HEK293T (cell line): ENCODE data around the gene CEP83.

Source experiments
- CTCF ChIA-PET: fragments of 350-600 bp; formaldehyde crosslinking; extraction: SDS; loops from one replicate; lab custom pipeline; 2021; ENCODE audit warnings: antibody characterized with exemption, inconsistent platforms; lab: Yijun Ruan, JAX
- POLR2A ChIA-PET: fragments of 350-600 bp; formaldehyde crosslinking; extraction: SDS; loops from one replicate; lab custom pipeline; 2020; ENCODE audit warnings: antibody characterized with exemption, inconsistent platforms; lab: Yijun Ruan, JAX
- DNase-seq: peaks from one replicate; pipeline ENCODE4 v3.0.0; 2012; ENCODE audit warnings: mixed read lengths; ENCODE audit errors: extremely low spot score
- ARNT ChIP-seq: fragments of 450-650 bp; IDR thresholded peaks from 2 replicates; pipeline ENCODE4 v1.6.1; 2017; ENCODE audit warnings: mild to moderate bottlenecking
- BHLHE40 ChIP-seq: fragments of 450-650 bp; IDR thresholded peaks from 2 replicates; pipeline ENCODE4 v1.6.1; 2016; ENCODE audit warnings: mild to moderate bottlenecking, moderate library complexity, borderline replicate concordance
- CTBP1 ChIP-seq: fragments of 450-650 bp; IDR thresholded peaks from 2 replicates; pipeline ENCODE4 v1.6.1; 2016; ENCODE audit warnings: borderline replicate concordance
- ELF4 ChIP-seq: fragments of 450-650 bp; IDR thresholded peaks from 2 replicates; pipeline ENCODE4 v1.6.1; 2017; ENCODE audit warnings: antibody characterized with exemption
- FOXA1 ChIP-seq: fragments of 450-650 bp; IDR thresholded peaks from 2 replicates; pipeline ENCODE4 v1.6.1; 2016; ENCODE audit warnings: mild to moderate bottlenecking
- FOXK2 ChIP-seq: fragments of 450-650 bp; IDR thresholded peaks from 2 replicates; pipeline ENCODE4 v1.6.1; 2016; ENCODE audit warnings: mild to moderate bottlenecking
- FOXM1 ChIP-seq: fragments of 450-650 bp; IDR thresholded peaks from 2 replicates; pipeline ENCODE4 v1.6.1; 2017; ENCODE audit warnings: mild to moderate bottlenecking, borderline replicate concordance
- HDGF ChIP-seq: fragments of 450-650 bp; IDR thresholded peaks from 2 replicates; pipeline ENCODE4 v1.6.1; 2017; ENCODE audit warnings: antibody characterized with exemption, borderline replicate concordance
- L3MBTL2 ChIP-seq: fragments of 450-650 bp; conservative IDR thresholded peaks from 2 replicates; pipeline ENCODE4 v1.6.1; 2016; ENCODE audit warnings: mild to moderate bottlenecking
- LEF1 ChIP-seq: fragments of 450-650 bp; IDR thresholded peaks from 2 replicates; pipeline ENCODE4 v1.6.1; 2017; ENCODE audit warnings: mild to moderate bottlenecking, borderline replicate concordance
- NFRKB ChIP-seq: fragments of 450-650 bp; IDR thresholded peaks from 2 replicates; pipeline ENCODE4 v1.6.1; 2016; ENCODE audit warnings: mild to moderate bottlenecking, moderate library complexity
- SP1 ChIP-seq: fragments of 450-650 bp; IDR thresholded peaks from 2 replicates; pipeline ENCODE4 v1.6.1; 2017
- SUZ12 ChIP-seq: fragments of 450-650 bp; IDR thresholded peaks from 2 replicates; pipeline ENCODE4 v1.6.1; 2016; ENCODE audit warnings: mild to moderate bottlenecking
- TARDBP ChIP-seq: fragments of 450-650 bp; IDR thresholded peaks from 2 replicates; pipeline ENCODE4 v1.6.1; 2016
- ZNF384 ChIP-seq: fragments of 450-650 bp; IDR thresholded peaks from 2 replicates; pipeline ENCODE4 v1.6.1; 2016
- TF ChIP-seq, protein P1 (sequence below): fragments of 450-650 bp; IDR thresholded peaks from 2 replicates; pipeline ENCODE4 v1.6.1; 2016

Gene CEP83

DNA sequence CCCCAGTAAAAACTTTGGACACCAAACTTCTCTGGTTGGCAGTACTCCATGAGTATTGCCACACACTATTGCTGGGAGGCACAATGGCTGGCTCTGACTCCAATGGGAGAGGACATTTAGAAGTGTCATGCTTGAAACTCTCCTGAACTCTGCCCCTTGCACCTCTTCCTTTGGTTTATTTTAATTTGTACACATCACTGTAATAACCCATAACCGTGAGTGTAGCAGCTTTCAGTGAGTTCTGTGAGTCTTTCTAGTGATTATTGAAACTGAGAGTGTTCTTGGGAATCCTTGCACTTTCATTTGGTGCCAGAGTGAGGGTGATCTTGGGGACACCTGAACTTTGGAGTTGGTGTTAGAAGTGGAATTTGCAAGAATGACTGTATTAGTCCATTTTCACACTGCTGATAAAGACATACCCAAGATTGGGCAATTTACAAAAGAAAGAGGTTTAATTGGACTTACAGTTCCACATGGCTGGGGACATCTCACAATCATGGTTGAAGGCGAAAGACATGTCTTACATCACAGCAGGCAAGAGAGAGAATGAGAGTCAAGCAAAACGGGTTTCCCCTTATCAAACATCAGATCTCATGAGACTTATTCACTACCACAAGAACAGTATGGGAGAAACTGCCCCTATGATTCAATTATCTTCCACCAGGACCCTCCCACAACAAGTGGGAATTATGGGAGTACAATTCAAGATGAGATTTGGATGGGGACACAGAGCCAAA lies 41.3 kb upstream of the CEP83 start:
- TF ChIP-seq NFRKB, result no peak
- no peak for TF ChIP-seq FOXM1
- TF ChIP-seq FOXK2, result no peak
- TF ChIP-seq, protein P1, sequence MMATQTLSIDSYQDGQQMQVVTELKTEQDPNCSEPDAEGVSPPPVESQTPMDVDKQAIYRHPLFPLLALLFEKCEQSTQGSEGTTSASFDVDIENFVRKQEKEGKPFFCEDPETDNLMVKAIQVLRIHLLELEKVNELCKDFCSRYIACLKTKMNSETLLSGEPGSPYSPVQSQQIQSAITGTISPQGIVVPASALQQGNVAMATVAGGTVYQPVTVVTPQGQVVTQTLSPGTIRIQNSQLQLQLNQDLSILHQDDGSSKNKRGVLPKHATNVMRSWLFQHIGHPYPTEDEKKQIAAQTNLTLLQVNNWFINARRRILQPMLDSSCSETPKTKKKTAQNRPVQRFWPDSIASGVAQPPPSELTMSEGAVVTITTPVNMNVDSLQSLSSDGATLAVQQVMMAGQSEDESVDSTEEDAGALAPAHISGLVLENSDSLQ, result no peak
- TF ChIP-seq ZNF384, result no peak
- DNase-seq, result no peak
- POLR2A ChIA-PET, result no interaction called here
- CTCF ChIA-PET, result no interaction called here

DNA sequence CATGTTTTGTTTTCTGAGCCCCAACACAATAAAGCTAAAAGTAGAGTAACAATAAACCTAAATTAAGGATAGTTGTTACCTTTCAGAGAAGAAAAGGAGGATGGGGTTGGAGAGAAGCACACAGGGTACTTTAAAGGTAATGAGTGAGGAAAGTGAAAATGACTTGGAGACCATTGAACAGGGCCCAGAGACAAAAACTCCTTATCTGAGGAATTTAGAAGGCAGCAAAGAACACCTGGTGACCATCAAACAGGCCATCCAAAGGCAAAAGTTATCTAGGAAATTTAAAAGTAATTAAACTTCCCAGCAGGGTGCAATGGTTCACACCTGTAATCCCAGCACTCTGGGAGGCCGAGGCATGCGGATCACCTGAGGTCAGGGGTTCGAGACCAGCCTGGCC lies 39.0 kb upstream of the CEP83 start:
- no peak for DNase-seq
- CTCF ChIA-PET, result no interaction called here
- no peak for TF ChIP-seq SUZ12
- TF ChIP-seq FOXA1, result no peak
- TF ChIP-seq FOXM1, result no peak
- no peak for TF ChIP-seq L3MBTL2
- TF ChIP-seq TARDBP, result no peak
- TF ChIP-seq FOXK2, result no peak
- TF ChIP-seq, protein P1, result no peak
- no peak for TF ChIP-seq LEF1
- POLR2A ChIA-PET, result no interaction called here

DNA sequence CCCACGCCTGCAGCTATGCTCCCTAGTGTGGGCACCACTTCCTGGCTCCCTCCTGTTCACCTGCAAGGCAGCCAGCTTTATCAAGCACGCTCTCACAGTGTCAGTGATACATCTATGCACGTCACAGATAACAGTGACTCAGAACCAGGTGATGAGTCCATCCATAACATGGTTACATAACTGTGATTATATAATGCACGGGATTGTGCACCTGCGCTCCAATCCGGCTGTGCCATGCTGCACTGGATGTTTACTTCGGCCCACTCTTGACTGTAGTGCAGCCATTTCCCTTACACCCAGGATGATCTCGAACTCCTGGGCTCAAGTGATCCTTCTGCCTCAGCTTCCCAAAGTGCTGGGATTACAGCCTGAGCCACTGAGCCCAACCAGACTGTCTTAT lies 38.4 kb upstream of the CEP83 start:
- TF ChIP-seq LEF1, result no peak
- TF ChIP-seq ZNF384, result no peak
- TF ChIP-seq FOXM1, result no peak
- TF ChIP-seq ELF4, result no peak
- no peak for TF ChIP-seq HDGF
- no peak for TF ChIP-seq ARNT
- no peak for TF ChIP-seq NFRKB
- no peak for TF ChIP-seq SP1
- TF ChIP-seq TARDBP, result no peak
- no peak for TF ChIP-seq SUZ12
- TF ChIP-seq L3MBTL2, result no peak
- no peak for TF ChIP-seq FOXK2
- TF ChIP-seq BHLHE40, result no peak
- ChIA-PET POLR2A (no interaction called here), CTCF (no interaction called here)
- no peak for DNase-seq

DNA sequence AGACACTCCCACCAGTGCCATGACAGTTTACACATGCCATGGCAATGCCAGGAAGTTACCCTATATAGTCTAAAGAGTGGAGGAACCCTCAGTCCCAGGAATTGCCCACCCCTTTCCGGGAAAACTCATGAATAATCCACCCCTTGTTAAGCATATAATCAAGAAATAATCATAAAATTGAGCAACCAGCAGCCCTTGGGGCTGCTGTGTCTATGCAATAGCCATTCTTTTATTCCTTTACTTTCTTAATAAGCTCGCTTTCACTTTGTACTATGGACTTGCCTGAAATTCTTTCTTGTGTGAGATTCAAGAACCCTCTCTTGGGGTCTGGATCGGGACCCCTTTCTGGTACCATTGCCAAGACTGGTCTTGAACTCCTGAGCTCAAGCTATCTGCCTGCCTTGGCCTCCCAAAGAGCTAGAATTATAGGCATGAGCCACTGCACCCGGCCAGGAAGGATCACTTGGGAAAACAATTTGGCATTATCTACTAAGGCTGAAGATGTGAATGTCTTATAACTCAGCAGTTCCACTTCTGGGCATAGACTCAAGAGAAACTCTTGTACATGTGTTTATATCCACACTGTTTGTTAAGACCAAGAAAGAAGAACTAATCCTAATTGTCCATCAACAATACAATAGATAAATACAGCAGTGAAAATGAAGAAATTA lies 35.9 kb upstream of the CEP83 start:
- ChIA-PET CTCF (no interaction called here), POLR2A (no interaction called here)
- DNase-seq, result no peak
- TF ChIP-seq TARDBP (no peak), NFRKB (no peak), ZNF384 (no peak), FOXA1 (no peak), LEF1 (no peak), FOXK2 (no peak), ARNT (no peak), BHLHE40 (no peak), L3MBTL2 (no peak)
- TF ChIP-seq, protein P1, result no peak

DNA sequence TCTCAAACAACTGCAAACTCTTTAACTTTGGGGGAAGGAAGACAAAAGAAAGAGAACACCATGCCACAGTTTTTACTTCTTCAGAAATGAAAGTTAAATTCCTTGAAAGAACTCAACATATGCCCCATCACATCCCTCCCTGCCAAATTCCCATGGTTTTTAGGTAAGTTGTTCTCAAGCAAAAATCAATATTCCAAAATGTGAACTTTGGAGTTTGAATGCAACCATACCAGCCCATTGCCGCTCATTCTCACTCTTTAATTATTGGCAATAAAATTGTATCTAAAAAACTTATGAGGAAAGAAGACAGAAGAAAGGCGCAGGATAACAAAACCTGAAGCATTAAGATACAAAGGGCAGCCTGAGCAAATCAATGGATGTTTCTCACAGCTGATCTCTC lies 31.8 kb upstream of the CEP83 start:
- ChIA-PET CTCF (no interaction called here), POLR2A (no interaction called here)
- DNase-seq, result no peak
- TF ChIP-seq ARNT, result no peak
- TF ChIP-seq SUZ12, result no peak
- no peak for TF ChIP-seq FOXM1
- no peak for TF ChIP-seq TARDBP
- no peak for TF ChIP-seq BHLHE40
- TF ChIP-seq HDGF, result no peak
- TF ChIP-seq NFRKB, result no peak
- TF ChIP-seq LEF1, result no peak
- no peak for TF ChIP-seq L3MBTL2

DNA sequence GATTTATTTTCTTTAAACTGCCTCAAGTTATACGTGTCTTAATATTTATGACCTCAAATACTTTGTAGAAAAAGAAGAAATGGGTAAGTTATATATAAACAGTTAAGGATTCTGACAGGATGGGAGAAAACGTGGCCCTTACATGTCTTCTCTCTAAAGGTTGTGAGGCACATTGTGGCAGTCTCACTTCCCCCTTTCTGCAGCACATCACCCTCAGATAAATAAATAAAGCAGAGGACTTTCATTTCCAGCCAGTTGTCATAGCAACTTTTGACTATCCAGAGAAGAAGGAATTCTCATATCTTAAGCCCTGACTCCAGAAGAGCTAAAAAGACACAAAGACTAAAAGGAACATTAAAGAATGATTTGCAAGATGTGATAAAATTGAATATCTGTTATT lies 28.8 kb upstream of the CEP83 start:
- DNase-seq, result no peak
- POLR2A ChIA-PET, result interaction anchor here (0.6 kb wide), 1 partner anchor 1112 kb away, joined by 3 read pairs; no protein-coding TSS in a partner anchor
- CTCF ChIA-PET, result no interaction called here
- TF ChIP-seq ELF4 (no peak), HDGF (no peak), CTBP1 (no peak), ARNT (no peak), BHLHE40 (no peak), L3MBTL2 (no peak), SUZ12 (no peak), TARDBP (no peak), FOXA1 (no peak), NFRKB (no peak)
- TF ChIP-seq, protein P1, result no peak
